Right atrium auricular region (tissue), 2 donors: ENCODE results near the gene RCOR2. TPM values are rescaled to one million over a fixed set of nuclear protein-coding genes. Genes with fewer than 3 reads are reported as not detected.

ENCODE experiments used
- DNase-seq: peaks from one replicate; pipeline ENCODE4 v3.0.0-alpha.2; 2019; ENCODE audit warnings: low spot score
- H3K27ac ChIP-seq, 2 donors: fragments of 200-600 bp; sonication (generic); 1 replicate in 1 of 2; 2 replicates in 1 of 2; pipeline ENCODE4 v1.5.1; 2016 to 2019
- H3K27me3 ChIP-seq, 2 donors: fragments of 200-600 bp; sonication (generic); one replicate each; pipeline versions ENCODE4 v1.5.1 to v1.6.0; 2017 to 2019
- H3K36me3 ChIP-seq: fragments of 200-600 bp; sonication (generic); one replicate; pipeline ENCODE4 v1.5.1; 2016
- H3K4me1 ChIP-seq, 2 donors: fragments of 200-600 bp; sonication (generic); one replicate each; pipeline versions ENCODE4 v1.5.1 to v1.6.0; 2017 to 2019
- H3K4me3 ChIP-seq, 2 donors: fragments of 200-600 bp; sonication (generic); 1 replicate in 1 of 2; 2 replicates in 1 of 2; pipeline ENCODE4 v1.5.1; 2017 to 2019; ENCODE audit warnings: mild to moderate bottlenecking in 1 of 2, moderate library complexity in 1 of 2
- H3K9me3 ChIP-seq, 2 donors: fragments of 200-600 bp; sonication (generic); one replicate each; pipeline ENCODE4 v1.5.1; 2019
- total RNA-seq, 2 donors: library from RNA; depleted of rRNA; stranded (reverse); fragments of >200 nt; gene quantifications; one replicate each; pipeline ENCODE4 v1.1.0, GENCODE V29; 2016
- TF ChIP-seq, protein P1 (sequence below), 2 donors: fragments of 200-600 bp; sonication (generic); IDR thresholded peaks; one replicate each; pipeline ENCODE4 v1.5.1; 2019; ENCODE audit warnings: antibody characterized with exemption in 2 of 2

RCOR2 gene
- total RNA-seq, 2 donors from 2014 or later: 0.90 to 1.7 TPM

DNA sequence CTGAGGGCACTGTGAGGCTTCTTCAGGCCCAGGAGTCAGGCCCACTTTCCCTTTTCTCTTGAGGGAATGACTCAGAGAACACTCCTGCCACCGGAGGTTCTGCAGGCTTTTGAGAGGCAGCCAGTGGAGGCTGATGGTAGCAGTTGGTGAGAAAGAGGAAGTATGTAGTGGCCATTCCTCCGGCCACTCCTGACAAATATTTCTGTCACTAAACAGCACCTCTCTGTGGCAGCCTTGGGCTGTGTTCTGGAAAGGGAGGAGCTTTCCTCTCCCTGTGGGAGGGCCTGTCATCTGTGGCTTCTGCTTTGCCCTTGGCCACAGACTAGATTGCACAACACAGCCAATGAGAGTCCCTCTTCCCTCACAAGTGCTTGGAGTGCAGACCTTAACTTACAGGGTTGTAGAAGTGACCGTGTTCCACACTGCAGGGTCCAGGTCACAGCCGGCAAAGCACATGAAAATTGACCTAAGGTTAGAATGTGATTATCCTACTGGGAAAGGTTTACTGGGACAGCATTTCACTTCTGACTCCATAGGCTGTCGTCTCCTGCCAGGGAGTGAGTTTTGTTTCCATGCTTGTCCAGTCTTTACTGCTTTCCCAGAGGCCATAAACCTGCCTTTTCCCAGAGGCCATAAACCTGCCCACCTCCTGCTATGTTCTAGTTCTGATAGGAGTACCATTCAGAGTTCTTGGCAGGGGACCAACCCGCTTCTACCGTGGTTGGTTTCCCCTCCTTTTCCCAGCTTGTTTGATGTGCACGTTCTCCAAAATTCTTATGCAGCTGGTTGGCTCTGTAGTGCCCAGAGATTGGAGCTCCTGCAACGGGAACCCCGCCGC is 44.8 kb downstream of the RCOR2 start:
- TF ChIP-seq, protein P1, sequence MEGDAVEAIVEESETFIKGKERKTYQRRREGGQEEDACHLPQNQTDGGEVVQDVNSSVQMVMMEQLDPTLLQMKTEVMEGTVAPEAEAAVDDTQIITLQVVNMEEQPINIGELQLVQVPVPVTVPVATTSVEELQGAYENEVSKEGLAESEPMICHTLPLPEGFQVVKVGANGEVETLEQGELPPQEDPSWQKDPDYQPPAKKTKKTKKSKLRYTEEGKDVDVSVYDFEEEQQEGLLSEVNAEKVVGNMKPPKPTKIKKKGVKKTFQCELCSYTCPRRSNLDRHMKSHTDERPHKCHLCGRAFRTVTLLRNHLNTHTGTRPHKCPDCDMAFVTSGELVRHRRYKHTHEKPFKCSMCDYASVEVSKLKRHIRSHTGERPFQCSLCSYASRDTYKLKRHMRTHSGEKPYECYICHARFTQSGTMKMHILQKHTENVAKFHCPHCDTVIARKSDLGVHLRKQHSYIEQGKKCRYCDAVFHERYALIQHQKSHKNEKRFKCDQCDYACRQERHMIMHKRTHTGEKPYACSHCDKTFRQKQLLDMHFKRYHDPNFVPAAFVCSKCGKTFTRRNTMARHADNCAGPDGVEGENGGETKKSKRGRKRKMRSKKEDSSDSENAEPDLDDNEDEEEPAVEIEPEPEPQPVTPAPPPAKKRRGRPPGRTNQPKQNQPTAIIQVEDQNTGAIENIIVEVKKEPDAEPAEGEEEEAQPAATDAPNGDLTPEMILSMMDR (IDR thresholded peaks at IDR 0.05): peak; percentile 41 to 65
- Histone ChIP-seq H3K27me3 (no peaks in the 10 kb centered on the region), H3K4me3 (no peak overlapping the region), H3K9me3 (no peaks in the 10 kb centered on the region), H3K36me3 (no peaks in the 10 kb centered on the region), H3K4me1 (peaks cover 0 to 88% of the 10 kb centered on the region in 2 donors), H3K27ac (peak overlapping the region; percentile 71 to 83)
- DNase-seq: peak; percentile 94

DNA sequence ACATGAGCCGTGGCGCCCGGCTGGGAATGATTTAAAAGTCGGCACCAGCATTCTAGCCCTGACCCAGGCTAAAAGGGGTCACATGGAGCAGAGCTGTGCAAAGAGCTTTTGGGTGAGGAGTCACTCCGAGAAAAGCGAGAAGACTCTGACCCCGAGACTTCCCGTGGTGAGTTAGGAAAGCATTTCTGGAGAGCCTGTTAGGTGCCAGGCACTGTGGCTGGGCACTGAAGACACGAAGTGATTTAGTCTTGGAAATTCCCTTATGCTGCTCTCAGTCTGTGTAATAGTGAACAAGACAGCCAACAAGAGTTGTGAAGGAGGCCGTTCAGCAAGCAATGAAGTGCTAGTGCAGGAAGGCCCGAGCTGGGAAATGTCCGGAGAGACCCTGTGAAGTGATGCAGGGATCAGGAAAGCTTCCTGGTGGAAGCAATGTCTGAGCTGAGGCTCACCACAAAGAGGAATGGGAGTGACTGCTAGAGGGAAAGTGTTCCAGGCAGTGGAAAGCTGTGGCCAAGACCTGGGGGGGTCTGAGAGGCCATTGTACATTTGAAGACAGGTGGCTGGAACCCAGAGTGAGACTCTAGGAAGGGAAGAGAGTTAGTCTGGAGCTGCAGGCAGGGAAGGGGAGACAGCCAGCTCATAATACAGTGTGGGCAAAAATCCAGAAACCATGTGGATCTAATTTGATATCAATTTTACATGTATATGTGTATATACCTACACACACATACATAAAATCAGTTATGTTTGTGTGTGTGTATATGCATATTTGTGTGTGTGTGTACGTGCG is 46.4 kb downstream of the RCOR2 start:
- Histone ChIP-seq H3K36me3 (no peaks in the 10 kb centered on the region), H3K4me1 (peaks cover 0 to 94% of the 10 kb centered on the region in 2 donors), H3K27ac (peak overlapping the region; percentile 35 to 45), H3K9me3 (no peaks in the 10 kb centered on the region), H3K27me3 (no peaks in the 10 kb centered on the region), H3K4me3 (no peak overlapping the region)
- TF ChIP-seq, protein P1 (IDR thresholded peaks at IDR 0.05): no peak
- DNase-seq: no peak

DNA sequence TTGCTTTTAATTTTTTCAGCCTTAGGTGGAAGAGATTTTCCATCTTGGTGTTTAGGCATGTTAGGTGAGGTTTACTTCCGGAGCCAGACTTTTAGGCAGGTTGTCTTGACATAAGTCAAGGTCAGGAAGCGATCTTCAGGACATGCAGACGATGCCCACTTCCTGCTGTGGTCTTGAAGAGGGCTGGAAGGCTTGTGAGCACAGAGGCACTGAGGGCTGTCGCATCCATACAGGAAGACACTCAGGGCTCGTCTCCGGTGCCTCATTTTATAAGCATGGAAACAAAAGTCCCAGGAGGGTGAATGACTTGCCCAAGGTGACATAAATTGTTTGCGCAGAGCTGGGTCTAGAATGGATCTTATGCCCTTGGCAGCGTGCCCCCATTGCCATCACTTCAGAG is 47.3 kb downstream of the RCOR2 start:
- no peak overlapping the region for H3K27ac ChIP-seq
- H3K4me3 ChIP-seq: no peak overlapping the region
- no peak for DNase-seq
- H3K36me3 ChIP-seq: no peaks in the 10 kb centered on the region
- no peaks in the 10 kb centered on the region for H3K9me3 ChIP-seq
- TF ChIP-seq, protein P1 (IDR thresholded peaks at IDR 0.05): no peak
- H3K4me1 ChIP-seq: peaks cover 0 to 92% of the 10 kb centered on the region in 2 donors
- no peaks in the 10 kb centered on the region for H3K27me3 ChIP-seq

DNA sequence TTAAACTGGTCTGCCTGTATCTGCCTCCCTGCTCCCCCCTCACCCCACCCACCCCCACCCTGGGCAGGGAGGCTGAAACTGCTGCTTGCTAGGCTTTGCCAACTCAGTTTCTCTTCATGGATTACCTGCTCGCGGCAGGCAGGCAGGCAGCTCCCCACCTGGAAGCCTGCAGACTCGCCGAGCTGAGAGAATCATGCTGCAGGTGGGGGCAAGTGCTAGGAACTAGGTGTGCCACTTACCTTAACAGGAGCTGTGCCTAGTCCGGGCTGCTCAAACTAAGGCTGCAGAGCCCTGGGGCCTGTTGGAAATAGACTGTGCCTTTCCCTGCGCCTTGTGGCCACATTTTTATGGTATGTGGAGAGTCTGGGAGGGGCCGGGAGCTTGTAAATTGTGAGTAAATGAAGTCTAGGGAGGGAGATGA is 47.8 kb downstream of the RCOR2 start:
- TF ChIP-seq, protein P1 (IDR thresholded peaks at IDR 0.05): no peak
- Histone ChIP-seq H3K36me3 (no peaks in the 10 kb centered on the region), H3K27me3 (no peaks in the 10 kb centered on the region), H3K4me1 (peaks cover 0 to 87% of the 10 kb centered on the region in 2 donors), H3K4me3 (no peak overlapping the region), H3K27ac (peak overlapping the region in 1 of 2 donors; percentile 46), H3K9me3 (no peaks in the 10 kb centered on the region)
- no peak for DNase-seq

DNA sequence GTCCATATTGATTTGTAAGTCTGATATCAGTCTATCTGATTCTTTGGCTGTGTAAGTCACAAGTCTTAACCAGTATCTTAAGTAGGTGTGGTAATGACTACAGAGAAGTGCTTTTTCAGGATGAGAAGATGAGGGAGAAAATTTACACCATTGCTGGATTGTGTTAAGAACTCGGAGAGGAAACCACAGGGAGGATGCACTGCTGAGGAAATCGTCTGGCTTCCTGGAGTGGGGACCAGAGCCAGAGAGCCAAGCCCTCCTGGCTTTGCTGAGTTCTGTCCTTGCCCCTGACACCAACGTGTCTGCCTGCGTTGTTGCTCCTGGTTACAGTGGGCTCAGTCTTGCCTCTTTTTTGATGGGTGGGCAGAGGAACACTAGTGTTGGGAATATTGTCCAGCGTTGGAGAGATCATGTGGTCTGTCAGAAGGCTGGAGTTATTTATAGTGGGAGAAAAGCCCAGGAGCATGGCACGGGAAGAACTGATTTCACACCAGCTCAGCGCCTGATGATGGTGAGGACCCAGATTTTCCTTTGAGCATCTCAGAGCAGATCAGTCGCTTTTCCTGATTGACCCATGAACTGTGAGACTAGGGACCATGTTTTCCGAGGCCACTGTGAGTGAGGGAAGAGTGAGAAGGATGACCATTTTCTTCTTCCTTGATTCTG is 48.4 kb downstream of the RCOR2 start:
- H3K4me1 ChIP-seq: peaks cover 0 to 81% of the 10 kb centered on the region in 2 donors

More for the DNA sequence above, 48.4 kb downstream of the RCOR2 start:
- DNase-seq: no peak
- Histone ChIP-seq H3K27ac (peak overlapping the region in 1 of 2 donors; percentile 46), H3K9me3 (no peaks in the 10 kb centered on the region), H3K27me3 (no peaks in the 10 kb centered on the region), H3K4me3 (no peak overlapping the region), H3K36me3 (no peaks in the 10 kb centered on the region)
- TF ChIP-seq, protein P1 (IDR thresholded peaks at IDR 0.05): no peak
